NCI-H510A treated with DMSO at 0.1 percent for 48 hours (cell line): ENCODE results near the gene RLN3.

ENCODE experiments used
- DNase-seq: peaks from one replicate; lab custom pipeline; 2025; lab: John Stamatoyannopoulos, UW

RLN3 gene

GRCh38 chr19:14027856-14028450, at the start of gene RLN3:
RLN3 (plus strand) TSS chr19:14028148; CDS start chr19:14028205, 57 bp downstream.
- no peak for DNase-seq

GRCh38 chr19:13978351-13979243, 49.4 kb upstream of the RLN3 start:
- no peak for DNase-seq

GRCh38 chr19:13979244-13979615, 48.7 kb upstream of the RLN3 start:
- no peak for DNase-seq

- no peak for DNase-seq
Observed at GRCh38 chr19:13979686-13980085, 48.3 kb upstream of the RLN3 start.

GRCh38 chr19:13980340-13980739, 47.6 kb upstream of the RLN3 start:
- DNase-seq: no peak

GRCh38 chr19:13981021-13981420, 46.9 kb upstream of the RLN3 start:
- DNase-seq: no peak

- no peak for DNase-seq
Observed at GRCh38 chr19:13981467-13981866, 46.5 kb upstream of the RLN3 start.

GRCh38 chr19:13981988-13982501, 45.9 kb upstream of the RLN3 start:
- DNase-seq: peak; percentile 13

GRCh38 chr19:13982773-13983172, 45.2 kb upstream of the RLN3 start:
- DNase-seq: no peak

- peak; percentile 81 for DNase-seq
Observed at GRCh38 chr19:13983213-13983889, 44.6 kb upstream of the RLN3 start.

GRCh38 chr19:13984186-13984585, 43.8 kb upstream of the RLN3 start:
- no peak for DNase-seq

GRCh38 chr19:13984875-13985741, 42.8 kb upstream of the RLN3 start:
- peak; percentile 7 for DNase-seq

- DNase-seq: peak; percentile 46
Observed at GRCh38 chr19:13985771-13986347, 42.1 kb upstream of the RLN3 start.

- peak; percentile 69 for DNase-seq
Observed at GRCh38 chr19:13986348-13986904, 41.5 kb upstream of the RLN3 start.

- no peak for DNase-seq
Observed at GRCh38 chr19:13987101-13987890, 40.7 kb upstream of the RLN3 start.

- no peak for DNase-seq
Observed at GRCh38 chr19:13989487-13989886, 38.5 kb upstream of the RLN3 start.

- DNase-seq: no peak
Observed at GRCh38 chr19:13990085-13990484, 37.9 kb upstream of the RLN3 start.

- DNase-seq: no peak
Observed at GRCh38 chr19:13992025-13992424, 35.9 kb upstream of the RLN3 start.

- DNase-seq: no peak
Observed at GRCh38 chr19:13993590-13994300, 34.2 kb upstream of the RLN3 start.
